OCI-LY3 (cell line): ENCODE results near the gene GTF2A2.

ENCODE experiments used
- H2AFZ ChIP-seq: fragments of 200-600, 300-600 bp; shearing (Covaris generic); 2 replicates; pipeline ENCODE4 v1.6.0; 2014; ENCODE audit warnings: antibody characterized with exemption, low read depth, low read length
- H3K27ac ChIP-seq: fragments of 200-600, 300-600 bp; sonication (generic); 2 replicates; pipeline ENCODE4 v1.5.1; 2014; ENCODE audit warnings: mild to moderate bottlenecking, low read length, moderate library complexity, mixed read lengths
- H3K27me3 ChIP-seq: fragments of 200-600, 300-600 bp; sonication (generic); 2 replicates; pipeline ENCODE4 v1.6.1; 2014; ENCODE audit warnings: low read depth, low read length, mixed read lengths
- H3K36me3 ChIP-seq: fragments of 200-600, 300-600 bp; sonication (generic); replicated peaks from 2 replicates; pipeline ENCODE3; 2014; ENCODE audit warnings: low read depth, low read length, mixed read lengths
- H3K4me1 ChIP-seq: fragments of 300-600, 200-600 bp; sonication (generic); 2 replicates; pipeline ENCODE4 v1.6.1; 2014; ENCODE audit warnings: low read length, mixed read lengths
- H3K4me2 ChIP-seq: fragments of 200-600, 300-600 bp; sonication (generic); 2 replicates; pipeline ENCODE4 v1.6.1; 2014; ENCODE audit warnings: low read length, mixed read lengths
- H3K4me3 ChIP-seq: fragments of 300-600, 200-600 bp; sonication (generic); 2 replicates; pipeline ENCODE4 v1.5.1; 2014; ENCODE audit warnings: antibody characterized with exemption, mild to moderate bottlenecking, low read length, moderate library complexity
- H3K79me2 ChIP-seq: fragments of 300-600, 200-600 bp; shearing (Covaris generic); 2 replicates; pipeline ENCODE4 v1.6.1; 2014; ENCODE audit warnings: mild to moderate bottlenecking, low read length, mixed read lengths
- H3K9ac ChIP-seq: fragments of 300-600, 200-600 bp; shearing (Covaris generic); 2 replicates; pipeline ENCODE4 v1.6.0; 2014; ENCODE audit warnings: mild to moderate bottlenecking, low read length, moderate library complexity
- H3K9me3 ChIP-seq: fragments of 200-600, 300-600 bp; shearing (Covaris generic); 2 replicates; pipeline ENCODE4 v1.6.1; 2014; ENCODE audit warnings: low read length, mixed read lengths; ENCODE audit not compliant: insufficient read depth
- H4K20me1 ChIP-seq: fragments of 200-600, 300-600 bp; sonication (generic); 2 replicates; pipeline ENCODE4 v1.6.1; 2016; ENCODE audit warnings: low read length, mixed read lengths; ENCODE audit not compliant: insufficient read depth
- EZH2phosphoT487 ChIP-seq: fragments of 200-600 bp; shearing (Covaris generic); IDR thresholded peaks from 2 replicates; pipeline ENCODE4 v1.6.1; 2018; ENCODE audit warnings: antibody characterized with exemption, mixed run types, low read depth
- TF ChIP-seq, protein P1 (sequence below): fragments of 200-600, 300-600 bp; sonication (generic); IDR thresholded peaks from 2 replicates; pipeline ENCODE4 v1.5.1; 2014; ENCODE audit warnings: antibody characterized with exemption, low read length, low read depth

The GTF2A2 gene

DNA sequence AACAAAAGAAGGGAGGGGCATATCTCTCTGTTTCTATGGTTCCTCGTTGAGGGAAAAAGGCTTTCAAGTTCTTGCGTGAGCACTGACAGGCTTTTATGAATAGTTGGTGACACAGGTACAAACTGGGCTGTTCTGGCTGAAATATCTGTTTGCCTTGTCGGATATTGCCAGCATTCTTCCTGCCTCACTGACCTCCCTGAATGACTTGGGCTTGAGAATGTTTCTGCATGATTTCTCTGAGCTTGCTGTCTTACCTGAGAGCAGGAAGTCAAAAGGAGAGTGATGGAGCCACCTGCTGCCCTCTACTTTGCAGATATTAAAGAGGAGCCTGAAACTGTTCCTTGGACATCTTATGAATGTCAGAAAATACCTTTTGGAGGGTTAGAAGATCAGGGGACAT is 40.9 kb downstream of the GTF2A2 start:
- no peaks in the 10 kb centered on the region for H4K20me1 ChIP-seq
- H3K79me2 ChIP-seq = no peaks in the 10 kb centered on the region
- no peak overlapping the region for H3K4me2 ChIP-seq
- TF ChIP-seq EZH2phosphoT487 = no peak
- TF ChIP-seq, protein P1, sequence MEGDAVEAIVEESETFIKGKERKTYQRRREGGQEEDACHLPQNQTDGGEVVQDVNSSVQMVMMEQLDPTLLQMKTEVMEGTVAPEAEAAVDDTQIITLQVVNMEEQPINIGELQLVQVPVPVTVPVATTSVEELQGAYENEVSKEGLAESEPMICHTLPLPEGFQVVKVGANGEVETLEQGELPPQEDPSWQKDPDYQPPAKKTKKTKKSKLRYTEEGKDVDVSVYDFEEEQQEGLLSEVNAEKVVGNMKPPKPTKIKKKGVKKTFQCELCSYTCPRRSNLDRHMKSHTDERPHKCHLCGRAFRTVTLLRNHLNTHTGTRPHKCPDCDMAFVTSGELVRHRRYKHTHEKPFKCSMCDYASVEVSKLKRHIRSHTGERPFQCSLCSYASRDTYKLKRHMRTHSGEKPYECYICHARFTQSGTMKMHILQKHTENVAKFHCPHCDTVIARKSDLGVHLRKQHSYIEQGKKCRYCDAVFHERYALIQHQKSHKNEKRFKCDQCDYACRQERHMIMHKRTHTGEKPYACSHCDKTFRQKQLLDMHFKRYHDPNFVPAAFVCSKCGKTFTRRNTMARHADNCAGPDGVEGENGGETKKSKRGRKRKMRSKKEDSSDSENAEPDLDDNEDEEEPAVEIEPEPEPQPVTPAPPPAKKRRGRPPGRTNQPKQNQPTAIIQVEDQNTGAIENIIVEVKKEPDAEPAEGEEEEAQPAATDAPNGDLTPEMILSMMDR = peak; percentile 34
- no peak overlapping the region for H2AFZ ChIP-seq
- peaks cover 18% of the 10 kb centered on the region for H3K4me1 ChIP-seq
- H3K36me3 ChIP-seq = no peaks in the 10 kb centered on the region
- H3K9ac ChIP-seq = no peak overlapping the region
- H3K4me3 ChIP-seq = no peak overlapping the region
- no peaks in the 10 kb centered on the region for H3K9me3 ChIP-seq
- no peaks in the 10 kb centered on the region for H3K27me3 ChIP-seq
- no peak overlapping the region for H3K27ac ChIP-seq

DNA sequence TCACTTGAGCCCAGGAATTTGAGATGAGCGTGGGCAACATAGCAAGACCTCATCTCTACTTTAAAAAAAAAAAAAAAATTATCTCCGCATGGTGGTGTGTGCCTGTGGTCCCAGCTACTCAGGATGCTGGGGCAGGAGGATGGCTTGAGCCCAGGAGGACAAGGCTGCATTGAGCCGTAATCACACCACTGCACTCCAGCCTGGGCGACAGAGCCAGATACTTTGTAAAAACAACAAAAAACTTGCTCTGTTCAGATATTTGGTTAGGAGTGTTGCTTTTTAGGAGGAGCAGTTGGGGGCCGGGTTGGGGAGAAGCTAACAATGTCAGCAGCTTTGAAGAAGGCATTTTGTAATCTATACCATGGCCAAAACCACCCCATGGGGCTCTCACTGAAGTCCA is 41.7 kb downstream of the GTF2A2 start:
- Histone ChIP-seq H3K27me3 (no peaks in the 10 kb centered on the region), H3K4me1 (peaks cover 21% of the 10 kb centered on the region), H3K79me2 (no peaks in the 10 kb centered on the region), H3K9ac (no peak overlapping the region), H3K27ac (no peak overlapping the region), H3K36me3 (no peaks in the 10 kb centered on the region), H4K20me1 (no peaks in the 10 kb centered on the region), H2AFZ (no peak overlapping the region), H3K4me3 (no peak overlapping the region), H3K4me2 (no peak overlapping the region), H3K9me3 (no peaks in the 10 kb centered on the region)
- TF ChIP-seq EZH2phosphoT487 = no peak
- TF ChIP-seq, protein P1 = no peak

DNA sequence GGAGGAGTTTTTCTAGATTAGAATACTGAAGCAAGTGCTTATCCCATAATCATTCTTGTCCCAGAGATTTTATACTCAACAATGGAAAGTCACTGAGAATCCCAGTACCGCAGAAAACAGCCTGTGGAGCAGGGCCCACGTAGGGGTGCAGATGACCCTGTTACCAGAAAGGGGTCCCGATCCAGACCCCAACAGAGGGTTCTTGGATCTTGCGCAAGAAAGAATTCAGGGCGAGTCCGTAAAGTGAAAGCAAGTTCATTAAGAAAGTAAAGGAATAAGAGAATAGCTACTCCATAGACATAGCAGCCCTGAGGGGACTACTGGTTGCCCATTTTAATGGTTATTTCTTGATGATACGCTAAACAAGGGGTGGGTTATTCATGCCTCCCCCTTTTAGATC is 43.2 kb downstream of the GTF2A2 start:
- no peak overlapping the region for H3K4me3 ChIP-seq
- H3K79me2 ChIP-seq = no peaks in the 10 kb centered on the region
- H3K27ac ChIP-seq = no peak overlapping the region
- no peaks in the 10 kb centered on the region for H3K36me3 ChIP-seq
- H3K27me3 ChIP-seq = no peaks in the 10 kb centered on the region
- H3K4me1 ChIP-seq = peaks cover 21% of the 10 kb centered on the region
- H2AFZ ChIP-seq = no peak overlapping the region
- TF ChIP-seq EZH2phosphoT487 = no peak
- H3K9ac ChIP-seq = no peak overlapping the region
- H3K4me2 ChIP-seq = no peak overlapping the region
- no peaks in the 10 kb centered on the region for H3K9me3 ChIP-seq
- H4K20me1 ChIP-seq = no peaks in the 10 kb centered on the region

DNA sequence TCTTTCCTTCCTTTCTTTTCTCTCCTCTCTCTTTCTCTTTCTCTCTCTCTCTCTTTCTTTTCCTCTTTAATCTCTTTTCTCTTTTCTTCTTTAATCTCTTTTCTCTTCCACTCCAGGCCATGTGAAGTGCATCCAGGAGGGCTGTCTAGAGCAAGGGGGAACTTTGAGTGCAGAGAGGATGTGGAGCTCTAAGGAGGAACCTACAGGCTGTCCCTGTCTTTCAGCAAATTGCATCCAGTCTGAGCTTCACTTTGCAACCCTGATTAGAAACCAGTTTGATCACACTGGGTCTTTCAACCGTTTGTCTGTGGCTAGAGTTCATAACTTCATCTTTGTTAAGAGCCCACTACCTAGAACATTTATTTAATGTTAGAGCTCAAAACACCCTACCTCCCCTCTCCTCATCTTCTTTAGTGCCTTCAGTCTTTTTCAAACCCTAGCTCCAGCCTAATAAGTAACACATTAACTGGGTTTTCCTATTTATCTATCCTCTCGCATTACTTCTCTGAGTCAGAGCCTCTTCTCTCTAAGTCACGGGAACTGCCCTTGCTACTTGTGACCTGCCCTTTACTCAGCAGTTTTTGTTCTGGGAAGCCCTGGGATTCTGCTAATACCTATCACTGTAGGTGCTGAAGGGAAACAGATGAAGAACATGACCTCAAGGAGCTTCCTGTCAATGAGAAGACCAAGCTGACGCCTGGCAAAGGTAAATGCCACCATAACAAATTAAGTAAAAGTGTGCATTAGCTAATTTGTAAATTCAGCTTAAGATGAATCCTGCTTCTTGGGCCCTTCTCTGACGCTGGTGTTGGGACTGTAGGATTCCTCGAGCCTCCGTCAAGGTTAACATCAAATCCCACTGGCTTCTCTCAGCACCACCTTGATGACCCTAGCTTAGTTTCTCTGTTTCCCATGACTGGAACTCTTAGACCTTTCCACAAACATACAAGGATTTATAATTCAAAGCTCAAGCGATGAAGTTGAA is 45.7 kb downstream of the GTF2A2 start, which contains the start of gene GCNT3:
Gene GCNT3 (plus strand): TSS at position 508 of the 985 bp plus-strand sequence. CDS start 6,456 bp downstream, outside the sequence.
- no peak within 1 kb of the TSS for H2AFZ ChIP-seq
- no peak for TF ChIP-seq EZH2phosphoT487
- TF ChIP-seq, protein P1 = no peak
- H3K27ac ChIP-seq = no peak within 1 kb of the TSS; the same call in 1 of the 2 replicates
- H3K4me1 ChIP-seq = peaks cover 19% of the 10 kb centered on the region
- peak within 1 kb of the TSS; percentile 57 for H3K4me2 ChIP-seq
- no peaks in the 10 kb centered on the region for H3K9me3 ChIP-seq
- no peaks in the 10 kb centered on the region for H4K20me1 ChIP-seq
- H3K27me3 ChIP-seq = no peaks in the 10 kb centered on the region
- no peaks in the 10 kb centered on the region for H3K79me2 ChIP-seq
- 0 out of 2 replicates have a peak within 1 kb of the TSS, but pooled peaks have one; percentile 11 for H3K4me3 ChIP-seq
- H3K36me3 ChIP-seq = no peaks in the 10 kb centered on the region
- H3K9ac ChIP-seq = no peak within 1 kb of the TSS
